Measurements from ENCODE around the gene STAT1. TPM values are rescaled to one million over a fixed set of nuclear protein-coding genes. Genes with fewer than 3 reads are reported as not detected.

Gene STAT1
- total and polyA plus RNA-seq, 4 donors: 30.1 to 70.7 (median 55.7) TPM

Other genes with a start within 250 kb of the STAT1 start
- gene GLS, start 133.3 kb downstream of the STAT1 start, total RNA-seq: 100 to 1,000 TPM; 344 to 425 TPM
- gene GLS, start 133.3 kb downstream of the STAT1 start, polyA plus RNA-seq: 100 to 1,000 TPM in 1 of 2 donors, 10 to 100 TPM in 1; 59.4 to 109 TPM
- 1 to 10 TPM; 3.8 to 7.7 TPM for gene STAT4, start 136.8 kb upstream of the STAT1 start, total RNA-seq
- 1 to 10 TPM; 1.1 to 2.2 TPM for gene STAT4, start 136.8 kb upstream of the STAT1 start, polyA plus RNA-seq
- 10 to 100 TPM; 61.1 to 86.4 TPM for gene MYO1B, start 231.2 kb upstream of the STAT1 start, total RNA-seq
- gene MYO1B, start 231.2 kb upstream of the STAT1 start, polyA plus RNA-seq: 10 to 100 TPM; 14.1 to 51.6 TPM